HEK293T (cell line): ENCODE measurements around the gene KBTBD8.

Experiments
- CTCF ChIA-PET: fragments of 350-600 bp; formaldehyde crosslinking; extraction: SDS; loops from one replicate; lab custom pipeline; 2021; ENCODE audit warnings: antibody characterized with exemption, inconsistent platforms; lab: Yijun Ruan, JAX
- POLR2A ChIA-PET: fragments of 350-600 bp; formaldehyde crosslinking; extraction: SDS; loops from one replicate; lab custom pipeline; 2020; ENCODE audit warnings: antibody characterized with exemption, inconsistent platforms; lab: Yijun Ruan, JAX
- DNase-seq: peaks from one replicate; pipeline ENCODE4 v3.0.0; 2012; ENCODE audit warnings: mixed read lengths; ENCODE audit errors: extremely low spot score
- ARNT ChIP-seq: fragments of 450-650 bp; IDR thresholded peaks from 2 replicates; pipeline ENCODE4 v1.6.1; 2017; ENCODE audit warnings: mild to moderate bottlenecking
- BHLHE40 ChIP-seq: fragments of 450-650 bp; IDR thresholded peaks from 2 replicates; pipeline ENCODE4 v1.6.1; 2016; ENCODE audit warnings: mild to moderate bottlenecking, moderate library complexity, borderline replicate concordance
- CTBP1 ChIP-seq: fragments of 450-650 bp; IDR thresholded peaks from 2 replicates; pipeline ENCODE4 v1.6.1; 2016; ENCODE audit warnings: borderline replicate concordance
- ELF4 ChIP-seq: fragments of 450-650 bp; IDR thresholded peaks from 2 replicates; pipeline ENCODE4 v1.6.1; 2017; ENCODE audit warnings: antibody characterized with exemption
- FOXA1 ChIP-seq: fragments of 450-650 bp; IDR thresholded peaks from 2 replicates; pipeline ENCODE4 v1.6.1; 2016; ENCODE audit warnings: mild to moderate bottlenecking
- FOXK2 ChIP-seq: fragments of 450-650 bp; IDR thresholded peaks from 2 replicates; pipeline ENCODE4 v1.6.1; 2016; ENCODE audit warnings: mild to moderate bottlenecking
- FOXM1 ChIP-seq: fragments of 450-650 bp; IDR thresholded peaks from 2 replicates; pipeline ENCODE4 v1.6.1; 2017; ENCODE audit warnings: mild to moderate bottlenecking, borderline replicate concordance
- HDGF ChIP-seq: fragments of 450-650 bp; IDR thresholded peaks from 2 replicates; pipeline ENCODE4 v1.6.1; 2017; ENCODE audit warnings: antibody characterized with exemption, borderline replicate concordance
- L3MBTL2 ChIP-seq: fragments of 450-650 bp; conservative IDR thresholded peaks from 2 replicates; pipeline ENCODE4 v1.6.1; 2016; ENCODE audit warnings: mild to moderate bottlenecking
- LEF1 ChIP-seq: fragments of 450-650 bp; IDR thresholded peaks from 2 replicates; pipeline ENCODE4 v1.6.1; 2017; ENCODE audit warnings: mild to moderate bottlenecking, borderline replicate concordance
- NFRKB ChIP-seq: fragments of 450-650 bp; IDR thresholded peaks from 2 replicates; pipeline ENCODE4 v1.6.1; 2016; ENCODE audit warnings: mild to moderate bottlenecking, moderate library complexity
- SP1 ChIP-seq: fragments of 450-650 bp; IDR thresholded peaks from 2 replicates; pipeline ENCODE4 v1.6.1; 2017
- SUZ12 ChIP-seq: fragments of 450-650 bp; IDR thresholded peaks from 2 replicates; pipeline ENCODE4 v1.6.1; 2016; ENCODE audit warnings: mild to moderate bottlenecking
- TARDBP ChIP-seq: fragments of 450-650 bp; IDR thresholded peaks from 2 replicates; pipeline ENCODE4 v1.6.1; 2016
- ZNF384 ChIP-seq: fragments of 450-650 bp; IDR thresholded peaks from 2 replicates; pipeline ENCODE4 v1.6.1; 2016
- TF ChIP-seq, protein P1 (sequence below): fragments of 450-650 bp; IDR thresholded peaks from 2 replicates; pipeline ENCODE4 v1.6.1; 2016

The KBTBD8 gene

DNA sequence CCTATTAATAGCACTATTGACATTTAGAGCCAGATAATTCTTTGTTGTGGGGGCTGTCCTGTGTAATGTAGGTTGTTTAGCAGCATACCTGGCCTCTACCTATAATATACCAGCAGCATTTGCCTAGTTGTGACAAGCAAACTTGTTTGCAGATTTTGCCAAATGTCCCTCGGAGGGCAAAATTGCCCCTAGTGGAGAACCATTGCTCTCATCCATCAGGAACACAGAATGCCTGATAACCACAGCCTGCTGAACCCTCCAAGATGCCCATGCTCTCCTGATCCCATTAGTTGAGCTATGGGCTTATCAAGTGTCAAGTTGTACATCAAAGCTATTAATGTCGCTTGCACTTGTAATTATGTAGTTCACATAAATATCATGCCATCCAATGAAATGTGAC lies 15.0 kb upstream of the KBTBD8 start:
- CTCF ChIA-PET: interaction anchor here (0.6 to 1.2 kb wide), 3 partner anchors 11 to 1046 kb away, joined by 3 to 4 read pairs (median 4); no protein-coding TSS in a partner anchor
- TF ChIP-seq, protein P1, sequence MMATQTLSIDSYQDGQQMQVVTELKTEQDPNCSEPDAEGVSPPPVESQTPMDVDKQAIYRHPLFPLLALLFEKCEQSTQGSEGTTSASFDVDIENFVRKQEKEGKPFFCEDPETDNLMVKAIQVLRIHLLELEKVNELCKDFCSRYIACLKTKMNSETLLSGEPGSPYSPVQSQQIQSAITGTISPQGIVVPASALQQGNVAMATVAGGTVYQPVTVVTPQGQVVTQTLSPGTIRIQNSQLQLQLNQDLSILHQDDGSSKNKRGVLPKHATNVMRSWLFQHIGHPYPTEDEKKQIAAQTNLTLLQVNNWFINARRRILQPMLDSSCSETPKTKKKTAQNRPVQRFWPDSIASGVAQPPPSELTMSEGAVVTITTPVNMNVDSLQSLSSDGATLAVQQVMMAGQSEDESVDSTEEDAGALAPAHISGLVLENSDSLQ: no peak
- TF ChIP-seq FOXM1 (no peak), BHLHE40 (no peak)

DNA sequence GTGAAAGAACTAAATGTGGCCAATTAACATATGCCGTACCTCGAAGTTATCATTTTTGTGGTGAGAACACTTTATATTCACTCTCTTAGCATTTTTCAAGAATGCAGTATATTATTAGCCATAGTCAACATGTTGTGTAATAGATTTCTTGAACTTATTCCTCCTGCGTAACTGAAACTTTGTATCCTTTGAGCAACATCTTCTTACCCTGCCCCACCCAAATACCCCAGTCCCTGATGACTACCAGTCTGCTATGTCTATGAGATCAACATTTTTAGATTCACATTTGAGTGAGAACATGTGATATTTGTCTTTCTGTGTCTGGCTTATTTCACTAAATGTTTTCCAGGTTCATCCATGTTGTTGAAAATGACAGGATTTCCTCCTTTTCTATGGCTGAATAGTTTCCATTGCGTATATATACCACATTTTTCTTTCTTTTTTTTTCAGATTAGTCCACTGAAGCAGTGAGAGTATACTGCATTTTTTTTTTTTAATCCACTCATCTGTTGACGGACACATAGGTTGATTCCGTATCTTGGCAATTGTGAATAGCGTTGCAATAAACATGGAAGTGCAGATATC lies 12.7 kb upstream of the KBTBD8 start:
- TF ChIP-seq NFRKB (no peak), ARNT (no peak), TARDBP (no peak), HDGF (no peak), BHLHE40 (no peak), SUZ12 (no peak), LEF1 (no peak), FOXK2 (no peak)
- TF ChIP-seq, protein P1: no peak
- POLR2A ChIA-PET: no interaction called here
- no peak for DNase-seq
- CTCF ChIA-PET: no interaction called here

More for the DNA sequence above, 15.0 kb upstream of the KBTBD8 start:
- POLR2A ChIA-PET: no interaction called here
- DNase-seq: no peak

DNA sequence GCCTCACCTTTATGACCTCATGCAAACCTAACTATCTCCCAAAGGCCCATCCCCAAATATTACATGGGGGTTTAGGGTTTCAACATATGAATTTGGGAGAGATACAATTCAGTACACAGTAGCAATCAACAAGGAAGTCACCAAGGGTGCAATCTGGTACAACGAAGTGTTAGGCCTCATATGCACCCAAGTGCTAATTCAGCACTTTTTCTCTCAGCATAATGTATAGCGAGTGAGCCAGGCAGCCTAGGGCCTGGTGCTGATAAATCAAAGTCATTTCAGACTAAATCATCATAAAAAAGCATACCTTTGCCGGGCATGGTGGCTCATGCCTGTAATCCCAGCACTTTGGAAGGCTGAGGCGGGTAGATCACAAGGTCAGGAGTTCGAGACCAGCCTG lies 11.7 kb upstream of the KBTBD8 start:
- ChIA-PET CTCF (no interaction called here), POLR2A (no interaction called here)
- DNase-seq: no peak
- TF ChIP-seq FOXM1 (no peak), CTBP1 (no peak), SP1 (no peak), LEF1 (no peak), TARDBP (no peak), ELF4 (no peak), L3MBTL2 (no peak), FOXA1 (no peak), FOXK2 (no peak), ARNT (no peak), NFRKB (no peak), HDGF (no peak), SUZ12 (no peak), BHLHE40 (no peak)
- TF ChIP-seq, protein P1: no peak

DNA sequence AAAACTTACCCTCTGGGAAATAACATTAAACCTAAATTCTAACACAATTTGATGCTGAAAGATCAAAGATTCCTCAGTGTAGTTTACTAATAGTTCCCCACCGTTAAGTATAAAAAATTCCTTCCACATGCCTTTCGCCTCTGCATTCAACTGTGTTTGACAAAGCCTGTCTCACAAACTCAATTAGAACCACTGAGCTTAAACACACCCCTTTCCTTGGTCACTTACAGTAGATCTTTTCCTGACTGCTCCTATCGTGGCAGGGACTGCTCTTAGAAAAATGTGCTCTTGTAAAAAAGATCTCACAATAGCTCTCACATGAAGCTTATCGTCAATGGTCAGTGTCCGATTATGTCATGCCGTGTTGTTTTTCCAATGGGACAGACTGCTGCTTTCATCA lies 8.9 kb upstream of the KBTBD8 start:
- TF ChIP-seq FOXK2 (no peak), SUZ12 (no peak), ZNF384 (no peak), TARDBP (no peak), ARNT (no peak), SP1 (no peak), HDGF (no peak), CTBP1 (no peak), FOXM1 (no peak), L3MBTL2 (no peak), ELF4 (no peak), NFRKB (no peak), BHLHE40 (no peak)
- DNase-seq: no peak
- POLR2A ChIA-PET: no interaction called here
- CTCF ChIA-PET: interaction anchor here (1.6 kb wide), 1 partner anchor 16 kb away, joined by 3 read pairs; no protein-coding TSS in a partner anchor

DNA sequence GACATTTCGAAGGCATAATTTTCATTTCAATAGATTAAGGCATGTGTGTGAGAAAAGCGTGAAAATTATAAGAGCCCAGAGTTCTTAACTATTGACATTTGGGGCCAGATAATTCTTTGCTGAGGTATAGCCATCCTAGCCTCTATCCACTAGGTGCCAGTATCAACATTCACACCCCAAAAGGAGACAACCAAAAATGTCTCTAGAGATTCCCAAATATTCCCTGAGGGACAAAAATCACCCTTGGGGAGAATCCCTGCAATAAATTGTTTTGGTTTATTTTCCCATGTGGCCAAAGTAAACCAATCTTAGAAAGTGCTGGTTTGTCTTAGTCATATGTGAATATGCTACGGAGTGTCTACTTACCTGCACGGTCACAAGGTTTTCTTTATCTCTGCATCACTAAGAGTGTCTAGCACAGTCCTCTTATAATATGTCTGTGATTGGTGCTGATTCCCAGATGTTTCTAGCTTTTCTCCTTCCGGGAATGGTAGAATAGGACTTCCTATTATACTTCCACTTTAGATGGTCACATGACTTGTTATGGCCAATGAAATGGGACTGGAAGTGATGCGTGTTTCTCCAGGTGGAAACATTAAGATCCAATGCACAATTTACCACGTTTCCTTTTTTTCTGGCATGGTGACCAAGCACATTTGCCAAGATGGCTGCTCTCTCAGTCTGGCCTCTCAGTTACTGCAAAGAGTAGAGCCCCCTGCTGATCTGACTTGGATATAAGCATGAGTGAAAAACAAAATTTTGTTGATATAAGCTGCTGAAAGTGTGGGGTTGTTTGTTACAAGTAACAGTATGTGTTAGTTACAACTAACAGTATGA lies 8.0 kb upstream of the KBTBD8 start:
- ChIA-PET CTCF (interaction anchor here (1.3 kb wide), 1 partner anchor 16 kb away, joined by 4 read pairs; no protein-coding TSS in a partner anchor), POLR2A (no interaction called here)
- DNase-seq: no peak
- TF ChIP-seq SP1 (no peak), FOXK2 (no peak), FOXA1 (no peak), FOXM1 (no peak), SUZ12 (no peak), BHLHE40 (no peak), CTBP1 (no peak), LEF1 (no peak), ARNT (no peak), NFRKB (no peak; the same call in 1 of the 2 replicates), TARDBP (no peak)
- TF ChIP-seq, protein P1: no peak
